SK-N-SH treated with all-trans-retinoic acid at 6 μM for 48 hours (cell line): ENCODE results near the gene FRMD5.
A peak's percentile ranks its signal among the peaks of the same experiment; 100 is the strongest.

Experiments
- ATAC-seq: fragments of 200-7000 bp; cut with Tn5 transposase; 3 replicates; pipeline ENCODE4 v1.9.1; 2020; ENCODE audit warnings: mild to moderate bottlenecking, moderate library complexity
- ARNTL ChIP-seq: fragments of 450-650 bp; formaldehyde crosslinking; IDR thresholded peaks from 2 replicates; pipeline ENCODE4 v1.5.0; 2020; ENCODE audit warnings: low read depth, mild to moderate bottlenecking, moderate library complexity, borderline replicate concordance
- BACH2 ChIP-seq: fragments of 250-450 bp; sonication (Bioruptor Pico); IDR thresholded peaks from 2 replicates; pipeline ENCODE4 v1.9.0; 2021; ENCODE audit warnings: mild to moderate bottlenecking, borderline replicate concordance
- CSDC2 ChIP-seq: fragments of 250-450 bp; sonication (Bioruptor Pico); IDR thresholded peaks from 2 replicates; pipeline ENCODE4 v1.5.0; 2020; ENCODE audit warnings: mild to moderate bottlenecking, moderate library complexity
- ESRRG ChIP-seq: fragments of 250-450 bp; sonication (Bioruptor Pico); IDR thresholded peaks from 2 replicates; pipeline ENCODE4 v1.6.1; 2021; ENCODE audit warnings: mild to moderate bottlenecking
- GLIS3 ChIP-seq: fragments of 250-450 bp; sonication (Bioruptor Pico); IDR thresholded peaks from 2 replicates; pipeline ENCODE4 v1.5.0; 2020; ENCODE audit warnings: mild to moderate bottlenecking, moderate library complexity
- ISL1 ChIP-seq: fragments of 250-450 bp; sonication (Bioruptor Pico); IDR thresholded peaks from 2 replicates; pipeline ENCODE4 v2.1.2; 2022; ENCODE audit warnings: mild to moderate bottlenecking, moderate library complexity
- OSR1 ChIP-seq: fragments of 250-450 bp; sonication (Bioruptor Pico); IDR thresholded peaks from 2 replicates; pipeline ENCODE4 v1.8.0; 2022; ENCODE audit warnings: moderate library complexity, mild to moderate bottlenecking, inconsistent platforms
- PPARA ChIP-seq: fragments of 250-450 bp; sonication (Bioruptor Pico); IDR thresholded peaks from 2 replicates; pipeline ENCODE4 v1.5.0; 2020; ENCODE audit warnings: mild to moderate bottlenecking, borderline replicate concordance
- RARB ChIP-seq: fragments of 250-450 bp; sonication (Bioruptor Pico); IDR thresholded peaks from 2 replicates; pipeline ENCODE4 v1.8.0; 2021; ENCODE audit warnings: mild to moderate bottlenecking, moderate library complexity
- SNAI2 ChIP-seq: fragments of 250-450 bp; sonication (Bioruptor Pico); IDR thresholded peaks from 2 replicates; pipeline ENCODE4 v1.5.0; 2020; ENCODE audit warnings: mild to moderate bottlenecking, moderate library complexity
- TCF4 ChIP-seq: fragments of 250-450 bp; sonication (Bioruptor Pico); IDR thresholded peaks from 2 replicates; pipeline ENCODE4 v1.8.0; 2021; ENCODE audit warnings: mild to moderate bottlenecking, moderate library complexity, borderline replicate concordance
- TOX ChIP-seq: fragments of 250-450 bp; sonication (Bioruptor Pico); IDR thresholded peaks from 2 replicates; pipeline ENCODE4 v1.8.0; 2021; ENCODE audit warnings: mild to moderate bottlenecking, moderate library complexity, borderline replicate concordance
- ZC3H10 ChIP-seq: fragments of 250-450 bp; sonication (Bioruptor Pico); IDR thresholded peaks from 2 replicates; pipeline ENCODE4 v1.5.1; 2021; ENCODE audit warnings: mild to moderate bottlenecking, moderate library complexity
- ZNF565 ChIP-seq: fragments of 450-650 bp; formaldehyde crosslinking; conservative IDR thresholded peaks from 2 replicates; pipeline ENCODE4 v1.5.0; 2020; ENCODE audit warnings: low read depth, mild to moderate bottlenecking, moderate library complexity
- ZNF70 ChIP-seq: fragments of 450-650 bp; formaldehyde crosslinking; IDR thresholded peaks from 2 replicates; pipeline ENCODE4 v1.5.0; 2020; ENCODE audit warnings: mild to moderate bottlenecking, moderate library complexity
- TF ChIP-seq, protein P1 (sequence below): fragments of 250-450 bp; sonication (Bioruptor Pico); IDR thresholded peaks from 2 replicates; pipeline ENCODE4 v1.8.0; 2021; ENCODE audit warnings: low read depth, mild to moderate bottlenecking, moderate library complexity, borderline replicate concordance
- TF ChIP-seq, protein P2 (sequence below): fragments of 250-450 bp; sonication (Bioruptor Pico); IDR thresholded peaks from 2 replicates; pipeline ENCODE4 v1.5.0; 2020; ENCODE audit warnings: mild to moderate bottlenecking, moderate library complexity
- TF ChIP-seq, protein P3 (sequence below): fragments of 250-450 bp; sonication (Bioruptor Pico); IDR thresholded peaks from 2 replicates; pipeline ENCODE4 v1.5.1; 2021; ENCODE audit warnings: mild to moderate bottlenecking, moderate library complexity

The FRMD5 gene

DNA sequence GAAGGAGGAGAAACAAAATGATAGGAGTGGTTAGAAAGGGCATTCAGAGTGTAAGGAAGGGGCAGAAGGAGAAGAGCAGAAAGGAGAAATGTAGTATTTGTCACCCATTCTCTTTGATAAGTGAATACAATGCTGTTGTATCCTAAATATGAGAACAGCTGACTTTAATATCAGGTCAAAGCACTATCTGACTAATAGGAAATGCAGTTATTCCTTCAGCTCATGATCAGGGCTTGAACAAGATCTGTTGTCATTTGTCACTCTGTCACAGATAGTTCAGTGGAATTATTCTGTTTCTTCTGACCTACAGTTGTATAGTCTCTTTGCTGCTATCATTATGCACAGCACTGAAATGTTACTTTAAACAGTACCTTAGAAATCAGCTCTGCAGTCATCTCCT lies 149.4 kb downstream of the FRMD5 start:
- TF ChIP-seq ZNF70 (CRISPR knock-in tag) (no peak), ISL1 (CRISPR knock-in tag) (no peak), TOX (CRISPR knock-in tag) (no peak)
- TF ChIP-seq, protein P1, sequence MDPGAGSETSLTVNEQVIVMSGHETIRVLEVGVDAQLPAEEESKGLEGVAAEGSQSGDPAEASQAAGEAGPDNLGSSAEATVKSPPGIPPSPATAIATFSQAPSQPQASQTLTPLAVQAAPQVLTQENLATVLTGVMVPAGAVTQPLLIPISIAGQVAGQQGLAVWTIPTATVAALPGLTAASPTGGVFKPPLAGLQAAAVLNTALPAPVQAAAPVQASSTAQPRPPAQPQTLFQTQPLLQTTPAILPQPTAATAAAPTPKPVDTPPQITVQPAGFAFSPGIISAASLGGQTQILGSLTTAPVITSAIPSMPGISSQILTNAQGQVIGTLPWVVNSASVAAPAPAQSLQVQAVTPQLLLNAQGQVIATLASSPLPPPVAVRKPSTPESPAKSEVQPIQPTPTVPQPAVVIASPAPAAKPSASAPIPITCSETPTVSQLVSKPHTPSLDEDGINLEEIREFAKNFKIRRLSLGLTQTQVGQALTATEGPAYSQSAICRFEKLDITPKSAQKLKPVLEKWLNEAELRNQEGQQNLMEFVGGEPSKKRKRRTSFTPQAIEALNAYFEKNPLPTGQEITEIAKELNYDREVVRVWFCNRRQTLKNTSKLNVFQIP (CRISPR knock-in tag): no peak
- ATAC-seq: no peak; the same call in 2 of the 3 replicates

DNA sequence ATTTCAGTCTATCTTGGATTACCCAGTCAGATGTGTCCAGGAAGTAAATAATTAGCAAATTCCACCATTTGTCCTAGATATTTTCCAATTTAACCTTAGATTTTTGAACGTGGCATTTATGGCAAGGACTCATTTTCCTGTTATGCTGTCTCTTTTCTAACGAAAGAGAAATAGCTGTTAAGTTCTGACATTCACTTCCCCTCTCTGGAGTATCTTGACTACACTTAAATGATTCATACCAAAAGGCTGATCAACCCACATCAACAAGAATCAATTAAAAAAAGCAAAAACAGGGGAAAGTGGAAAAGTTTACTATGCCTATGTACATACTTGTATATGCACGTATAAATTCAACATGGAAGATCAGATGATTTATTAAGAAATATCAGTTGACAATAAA lies 149.9 kb downstream of the FRMD5 start:
- no peak for ATAC-seq
- TF ChIP-seq ZNF565 (no peak), CSDC2 (no peak), ARNTL (CRISPR knock-in tag) (no peak)
- TF ChIP-seq, protein P2, sequence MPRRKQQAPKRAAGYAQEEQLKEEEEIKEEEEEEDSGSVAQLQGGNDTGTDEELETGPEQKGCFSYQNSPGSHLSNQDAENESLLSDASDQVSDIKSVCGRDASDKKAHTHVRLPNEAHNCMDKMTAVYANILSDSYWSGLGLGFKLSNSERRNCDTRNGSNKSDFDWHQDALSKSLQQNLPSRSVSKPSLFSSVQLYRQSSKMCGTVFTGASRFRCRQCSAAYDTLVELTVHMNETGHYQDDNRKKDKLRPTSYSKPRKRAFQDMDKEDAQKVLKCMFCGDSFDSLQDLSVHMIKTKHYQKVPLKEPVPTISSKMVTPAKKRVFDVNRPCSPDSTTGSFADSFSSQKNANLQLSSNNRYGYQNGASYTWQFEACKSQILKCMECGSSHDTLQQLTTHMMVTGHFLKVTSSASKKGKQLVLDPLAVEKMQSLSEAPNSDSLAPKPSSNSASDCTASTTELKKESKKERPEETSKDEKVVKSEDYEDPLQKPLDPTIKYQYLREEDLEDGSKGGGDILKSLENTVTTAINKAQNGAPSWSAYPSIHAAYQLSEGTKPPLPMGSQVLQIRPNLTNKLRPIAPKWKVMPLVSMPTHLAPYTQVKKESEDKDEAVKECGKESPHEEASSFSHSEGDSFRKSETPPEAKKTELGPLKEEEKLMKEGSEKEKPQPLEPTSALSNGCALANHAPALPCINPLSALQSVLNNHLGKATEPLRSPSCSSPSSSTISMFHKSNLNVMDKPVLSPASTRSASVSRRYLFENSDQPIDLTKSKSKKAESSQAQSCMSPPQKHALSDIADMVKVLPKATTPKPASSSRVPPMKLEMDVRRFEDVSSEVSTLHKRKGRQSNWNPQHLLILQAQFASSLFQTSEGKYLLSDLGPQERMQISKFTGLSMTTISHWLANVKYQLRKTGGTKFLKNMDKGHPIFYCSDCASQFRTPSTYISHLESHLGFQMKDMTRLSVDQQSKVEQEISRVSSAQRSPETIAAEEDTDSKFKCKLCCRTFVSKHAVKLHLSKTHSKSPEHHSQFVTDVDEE (CRISPR knock-in tag): no peak

DNA sequence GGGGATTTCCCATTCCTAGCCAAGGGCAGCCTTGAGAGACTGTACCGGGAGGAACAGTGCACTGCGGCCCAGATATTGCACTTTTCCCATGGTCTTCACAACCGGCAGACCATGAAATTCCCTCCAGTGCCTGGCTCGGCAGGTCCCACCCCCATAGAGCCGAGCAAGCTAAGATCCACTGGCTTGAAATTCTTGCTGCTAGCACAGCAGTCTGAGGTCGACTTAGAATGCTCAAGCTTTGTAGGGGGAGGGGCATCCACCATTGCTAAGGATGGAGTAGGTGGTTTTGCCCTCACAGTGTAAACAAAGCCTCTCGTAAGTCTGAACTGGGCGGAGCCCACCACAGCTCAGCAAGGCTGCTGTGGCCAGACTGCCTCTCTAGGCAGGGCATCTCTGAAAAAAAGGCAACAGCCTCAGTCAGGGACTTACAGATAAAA lies 156.3 kb downstream of the FRMD5 start:
- ATAC-seq: no peak
- TF ChIP-seq GLIS3 (no peak), PPARA (CRISPR knock-in tag) (no peak)

DNA sequence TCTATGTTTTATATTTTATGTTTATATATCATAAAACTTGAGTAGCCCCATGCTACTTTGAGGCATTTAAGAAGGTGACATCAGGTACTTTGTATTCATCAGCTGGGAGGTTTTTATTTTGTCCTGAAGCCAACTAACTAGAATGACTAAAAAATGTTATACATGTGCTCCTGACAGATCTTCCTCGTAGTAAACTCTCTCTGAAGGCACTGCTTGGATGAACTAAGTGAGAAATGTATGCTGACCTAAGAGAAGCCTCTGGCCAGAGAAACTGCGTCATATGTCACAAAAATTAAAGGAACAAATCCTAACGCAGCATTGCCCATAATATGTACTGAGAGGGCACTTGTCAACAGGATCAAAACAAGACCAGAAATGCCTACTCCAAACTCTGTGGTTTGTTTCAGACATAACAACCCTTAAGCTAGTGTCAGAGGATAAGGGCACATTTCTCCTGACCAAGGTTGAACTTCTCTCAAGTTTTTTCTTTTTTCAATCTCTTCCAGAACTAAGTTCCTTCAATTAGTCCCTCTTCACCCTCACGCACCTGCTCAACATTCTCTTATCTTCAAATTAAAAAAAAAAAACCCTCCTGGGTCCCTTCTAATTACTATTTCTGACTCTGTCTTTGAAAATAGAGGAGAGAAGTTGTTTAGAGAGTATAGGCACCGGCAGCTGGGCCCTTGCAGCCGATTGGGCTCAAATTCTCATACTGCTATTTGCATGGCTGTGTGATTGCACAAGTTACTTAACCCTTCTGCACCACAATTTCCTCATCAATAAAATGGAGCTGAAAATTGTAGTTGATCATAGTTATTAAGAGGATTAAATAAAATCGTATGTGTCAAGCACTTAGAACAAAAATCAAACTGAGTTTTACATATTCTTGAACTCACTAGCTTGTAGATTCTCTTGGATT lies 159.0 kb downstream of the FRMD5 start:
- peak; percentile 76 for ATAC-seq
- TF ChIP-seq, protein P3, sequence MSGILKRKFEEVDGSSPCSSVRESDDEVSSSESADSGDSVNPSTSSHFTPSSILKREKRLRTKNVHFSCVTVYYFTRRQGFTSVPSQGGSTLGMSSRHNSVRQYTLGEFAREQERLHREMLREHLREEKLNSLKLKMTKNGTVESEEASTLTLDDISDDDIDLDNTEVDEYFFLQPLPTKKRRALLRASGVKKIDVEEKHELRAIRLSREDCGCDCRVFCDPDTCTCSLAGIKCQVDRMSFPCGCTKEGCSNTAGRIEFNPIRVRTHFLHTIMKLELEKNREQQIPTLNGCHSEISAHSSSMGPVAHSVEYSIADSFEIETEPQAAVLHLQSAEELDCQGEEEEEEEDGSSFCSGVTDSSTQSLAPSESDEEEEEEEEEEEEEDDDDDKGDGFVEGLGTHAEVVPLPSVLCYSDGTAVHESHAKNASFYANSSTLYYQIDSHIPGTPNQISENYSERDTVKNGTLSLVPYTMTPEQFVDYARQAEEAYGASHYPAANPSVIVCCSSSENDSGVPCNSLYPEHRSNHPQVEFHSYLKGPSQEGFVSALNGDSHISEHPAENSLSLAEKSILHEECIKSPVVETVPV (CRISPR knock-in tag): no peak
- TF ChIP-seq, protein P1 (CRISPR knock-in tag): no peak
- no peak for TF ChIP-seq ARNTL (CRISPR knock-in tag)
- no peak for TF ChIP-seq BACH2 (CRISPR knock-in tag)

DNA sequence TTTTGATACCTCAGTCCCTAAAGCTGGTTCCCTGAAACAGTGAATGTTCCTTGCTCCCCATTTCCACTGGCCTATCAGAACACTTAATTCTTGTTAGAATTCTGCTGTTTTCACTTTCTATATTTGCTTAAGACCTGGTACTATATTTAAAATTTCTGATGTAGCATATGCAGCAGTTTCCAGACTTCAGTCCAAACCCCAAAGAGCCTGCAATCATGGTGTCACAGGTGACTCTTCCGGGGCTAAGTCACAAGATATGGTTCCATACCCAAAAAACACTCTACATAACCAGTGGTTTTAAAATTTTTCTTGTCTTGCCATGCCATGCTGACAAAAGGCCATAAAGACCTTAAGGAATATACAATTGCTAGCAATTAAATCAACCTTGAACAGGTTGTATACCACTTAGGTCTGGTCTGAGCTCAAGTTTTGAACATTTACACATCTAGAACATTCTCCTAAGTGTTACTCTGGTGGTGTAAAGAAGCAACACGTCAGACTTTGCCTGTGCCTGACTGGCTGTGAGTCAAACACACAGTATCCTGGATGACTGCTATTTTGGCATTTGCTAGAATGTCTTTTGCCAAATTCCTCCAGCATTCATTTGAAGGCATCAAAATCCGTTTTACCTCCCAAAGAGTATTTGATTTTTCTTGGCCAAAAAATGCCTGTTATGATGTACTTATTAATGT lies 160.0 kb downstream of the FRMD5 start:
- TF ChIP-seq ISL1 (CRISPR knock-in tag): no peak
- ATAC-seq: peak; percentile 81

DNA sequence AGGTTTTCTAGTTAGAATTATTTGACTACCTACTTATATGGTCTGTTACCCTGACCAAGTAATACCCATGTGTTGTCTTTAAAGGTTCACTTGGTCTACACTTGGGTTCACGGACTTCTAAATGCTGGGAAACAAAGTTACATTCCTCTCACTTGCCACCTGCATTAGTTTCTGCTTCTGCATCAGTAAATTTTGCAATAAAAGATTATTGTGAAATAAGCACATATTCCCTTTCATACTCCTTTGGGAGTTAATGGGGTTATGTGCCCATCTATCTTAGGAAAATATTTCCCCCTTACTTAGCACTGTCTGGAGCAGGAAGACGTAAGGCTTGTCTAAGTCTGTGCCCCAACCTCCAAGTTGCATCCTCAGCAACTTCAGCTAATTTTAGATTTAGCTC lies 160.7 kb downstream of the FRMD5 start:
- peak; percentile 13 for ATAC-seq
- no peak for TF ChIP-seq ISL1 (CRISPR knock-in tag)
- TF ChIP-seq OSR1 (CRISPR knock-in tag): no peak
- TF ChIP-seq RARB (CRISPR knock-in tag): no peak
- no peak for TF ChIP-seq SNAI2 (CRISPR knock-in tag)
- TF ChIP-seq ESRRG (CRISPR knock-in tag): no peak
- no peak for TF ChIP-seq TCF4 (CRISPR knock-in tag)
- TF ChIP-seq, protein P2 (CRISPR knock-in tag): no peak
- TF ChIP-seq ZNF70 (CRISPR knock-in tag): no peak
- TF ChIP-seq, protein P3 (CRISPR knock-in tag): no peak
- no peak for TF ChIP-seq GLIS3
- TF ChIP-seq ZC3H10 (CRISPR knock-in tag): no peak
- TF ChIP-seq BACH2 (CRISPR knock-in tag): no peak
